Epidermal melanocyte (primary cell): ENCODE results near the gene PAQR3.

Source experiments
- DNase-seq: peaks from one replicate; pipeline ENCODE4 v3.0.0; 2011; ENCODE audit warnings: low spot score; ENCODE audit not compliant: insufficient read length

Gene PAQR3

GRCh38 chr4:78938868-78939666 lies at the start of gene PAQR3:
Gene PAQR3 (minus strand): TSS chr4:78939438. CDS start chr4:78939224, 214 bp downstream.
- DNase-seq = peak; percentile 70

- DNase-seq = no peak
These were observed 48.4 kb upstream of the PAQR3 start for GRCh38 chr4:78987683-78988082.

GRCh38 chr4:78984593-78984992 lies 45.4 kb upstream of the PAQR3 start:
- DNase-seq = no peak

GRCh38 chr4:78975865-78976264 lies 36.6 kb upstream of the PAQR3 start:
- DNase-seq = no peak

GRCh38 chr4:78971776-78972175 lies 32.5 kb upstream of the PAQR3 start:
- DNase-seq = no peak

- DNase-seq = no peak
These were observed 32.1 kb upstream of the PAQR3 start for GRCh38 chr4:78971326-78971725.

GRCh38 chr4:78962597-78963115 lies 23.4 kb upstream of the PAQR3 start:
- no peak for DNase-seq

- no peak for DNase-seq
These were observed 21.7 kb upstream of the PAQR3 start for GRCh38 chr4:78960926-78961325.

GRCh38 chr4:78956975-78957374 lies 17.7 kb upstream of the PAQR3 start:
- DNase-seq = no peak

- no peak for DNase-seq
These were observed 14.8 kb upstream of the PAQR3 start for GRCh38 chr4:78953769-78954666.

- DNase-seq = no peak
These were observed 14.0 kb upstream of the PAQR3 start for GRCh38 chr4:78953231-78953630.

GRCh38 chr4:78951862-78952472 lies 12.7 kb upstream of the PAQR3 start:
- DNase-seq = no peak

- no peak for DNase-seq
These were observed 10.5 kb upstream of the PAQR3 start for GRCh38 chr4:78949735-78950134.

- DNase-seq = no peak
These were observed 6.5 kb upstream of the PAQR3 start for GRCh38 chr4:78945651-78946179.

- DNase-seq = no peak
These were observed 5.1 kb upstream of the PAQR3 start for GRCh38 chr4:78944381-78944780.

- no peak for DNase-seq
These were observed 1.5 kb upstream of the PAQR3 start for GRCh38 chr4:78940752-78941151.

GRCh38 chr4:78939667-78940008 lies 400 bp upstream of the PAQR3 start:
- DNase-seq = no peak

- DNase-seq = no peak
These were observed 767 bp downstream of the PAQR3 start for GRCh38 chr4:78938474-78938867.

GRCh38 chr4:78937837-78938236 lies 1.4 kb downstream of the PAQR3 start:
- no peak for DNase-seq

GRCh38 chr4:78936989-78937388 lies 2.2 kb downstream of the PAQR3 start:
- no peak for DNase-seq

- DNase-seq = no peak
These were observed 9.1 kb downstream of the PAQR3 start for GRCh38 chr4:78930016-78930629.
